GM18517 (cell line): Measurements from ENCODE around the gene MAP3K14.
"Not testable (repeated sequence)": the region's sequence is repeated elsewhere in the genome, so short reads cannot be mapped to it uniquely, and the experiment has no call there.

Source experiments
- ATAC-seq: cut with Tn5 transposase; IDR thresholded peaks from one replicate; pipeline ENCODE4 v1.9.1; 2021; ENCODE audit warnings: mild to moderate bottlenecking, moderate library complexity; ENCODE audit not compliant: unreplicated experiment

Gene MAP3K14

DNA sequence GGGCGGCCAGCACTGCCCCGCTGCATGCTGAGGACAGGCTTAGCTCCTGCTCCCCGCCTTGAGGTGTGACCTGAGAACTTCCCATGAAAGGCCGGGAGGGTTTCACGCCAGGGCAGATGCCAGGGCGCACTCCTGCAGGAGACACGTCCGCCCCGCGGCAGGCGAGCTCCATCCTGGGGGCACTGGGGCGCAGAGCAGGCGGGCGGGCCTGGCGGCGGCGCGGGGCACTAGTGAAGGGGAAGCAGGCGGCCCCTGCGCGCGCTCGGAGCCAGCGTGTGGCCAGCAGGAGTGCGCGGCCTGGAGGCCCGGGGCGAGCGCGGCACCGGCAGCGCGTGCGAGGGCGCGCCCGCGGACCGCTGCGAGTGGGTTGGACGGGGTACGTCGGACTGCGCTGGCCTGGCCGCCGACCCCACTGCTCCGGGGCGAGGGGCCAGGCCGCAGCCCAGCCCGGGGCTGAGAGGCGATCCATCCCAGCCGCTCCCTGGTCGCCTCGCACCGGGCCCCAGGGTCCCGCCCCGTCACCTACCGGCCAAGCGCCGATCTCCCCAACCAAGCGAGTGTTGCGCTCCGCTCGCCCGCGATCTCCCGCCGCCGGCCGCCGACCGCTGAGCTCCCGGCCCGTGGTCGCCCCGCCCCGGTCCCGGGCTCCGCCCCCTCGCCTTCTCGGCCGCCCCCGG, at the start of gene MAP3K14:
Gene MAP3K14 (minus strand): TSS at position 587 of the 677 bp plus-strand sequence. CDS start 26,275 bp downstream, outside the sequence.
- ATAC-seq: no peak

DNA sequence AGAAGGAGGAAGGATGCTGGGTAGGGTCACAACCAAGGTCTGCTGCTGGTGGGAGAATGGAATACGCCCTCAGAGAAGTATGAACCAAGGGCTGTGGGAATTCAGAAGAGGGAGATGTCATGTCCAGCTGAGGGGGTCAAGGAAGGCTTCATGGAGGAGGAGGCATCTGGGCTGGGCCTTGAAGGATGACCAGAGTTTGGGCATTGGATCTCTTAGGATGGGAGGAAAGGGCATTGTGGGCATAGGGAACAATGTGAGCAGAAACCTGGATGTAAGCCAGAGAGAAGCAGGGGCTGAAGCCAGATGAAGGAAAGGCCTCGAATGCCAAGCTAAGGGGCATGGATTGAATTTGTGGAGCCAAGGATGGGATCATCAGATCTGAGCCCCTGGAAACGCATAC, 49.2 kb upstream of the MAP3K14 start:
- no peak for ATAC-seq

DNA sequence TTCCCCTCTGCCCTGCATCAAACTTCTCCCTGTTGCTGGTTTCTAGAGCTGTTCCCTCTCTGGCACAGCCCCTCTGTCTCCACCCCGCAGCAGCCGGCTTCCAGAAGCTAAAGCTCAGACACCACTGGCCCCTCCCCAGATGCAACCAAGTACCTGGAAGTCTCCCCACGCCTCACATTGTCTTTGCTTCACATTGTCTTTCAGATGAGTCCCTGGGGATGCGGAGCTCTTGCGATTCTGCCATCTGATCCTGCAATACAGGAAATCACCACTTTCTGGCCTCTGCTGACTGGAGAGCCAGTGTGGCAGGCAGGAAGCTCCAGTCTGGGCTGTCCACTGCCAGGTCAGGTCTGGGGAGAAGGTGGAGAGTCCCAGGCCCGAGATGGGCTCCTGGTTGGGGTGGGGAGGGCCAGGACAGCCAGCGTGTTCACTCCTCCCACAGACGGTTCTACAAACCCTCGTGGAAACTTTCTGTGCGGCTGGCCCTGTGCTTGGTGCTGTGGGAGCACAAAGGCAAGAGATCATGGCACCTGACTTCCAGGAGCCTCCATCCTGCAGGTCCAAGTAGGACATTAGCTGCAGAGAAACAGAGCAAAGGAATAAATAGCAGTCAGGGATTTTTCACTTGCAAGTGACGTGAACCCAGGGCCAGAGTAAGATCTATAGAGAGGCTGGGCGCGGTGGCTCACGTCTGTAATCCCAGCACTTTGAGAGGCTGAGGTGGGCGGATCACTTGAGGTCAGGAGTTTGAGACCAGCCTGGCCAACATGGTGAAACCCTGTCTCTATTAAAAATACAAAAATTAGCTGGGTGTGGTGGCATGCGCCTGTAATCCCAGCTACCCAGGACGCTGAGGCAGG, 47.9 kb upstream of the MAP3K14 start:
- ATAC-seq: no peak

DNA sequence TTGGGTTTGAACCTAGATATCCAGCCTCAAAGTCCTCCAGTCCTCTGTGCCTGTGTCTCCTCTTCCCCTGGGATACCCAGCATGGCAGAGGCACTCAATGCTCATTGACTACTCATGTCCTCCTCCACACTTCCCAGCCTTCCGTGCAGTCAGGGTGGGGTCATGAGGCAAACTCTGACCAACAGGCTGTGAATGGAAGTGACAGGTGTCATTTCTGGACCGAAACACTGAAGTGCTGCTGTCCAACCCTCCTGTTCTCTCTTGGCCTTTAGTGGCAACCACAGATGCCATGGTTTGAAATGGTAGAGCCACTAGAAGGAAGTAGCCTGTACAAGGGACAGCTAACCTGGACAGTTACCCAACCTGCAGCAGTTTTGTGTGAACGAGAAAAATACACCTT, 46.7 kb upstream of the MAP3K14 start:
- ATAC-seq: no peak

DNA sequence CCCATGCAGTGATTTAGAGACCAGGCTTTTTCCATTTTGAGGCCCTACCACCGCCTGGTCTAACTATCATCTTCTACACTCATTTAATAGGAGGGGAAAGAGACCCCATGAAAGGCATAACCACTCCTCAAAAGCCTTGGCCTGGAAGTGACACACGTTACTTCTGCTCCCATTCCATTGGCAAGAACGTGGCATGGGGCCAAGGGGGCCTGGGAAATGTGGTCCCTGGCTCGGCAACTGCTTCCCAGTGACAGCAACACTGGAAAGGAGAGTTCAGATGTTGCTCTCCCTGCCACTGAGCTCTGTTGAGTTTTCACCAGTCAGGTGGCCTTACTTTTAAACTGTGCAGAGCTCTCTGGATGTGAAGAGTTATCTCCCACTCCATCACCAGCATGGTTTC, 45.2 kb upstream of the MAP3K14 start:
- no peak for ATAC-seq

DNA sequence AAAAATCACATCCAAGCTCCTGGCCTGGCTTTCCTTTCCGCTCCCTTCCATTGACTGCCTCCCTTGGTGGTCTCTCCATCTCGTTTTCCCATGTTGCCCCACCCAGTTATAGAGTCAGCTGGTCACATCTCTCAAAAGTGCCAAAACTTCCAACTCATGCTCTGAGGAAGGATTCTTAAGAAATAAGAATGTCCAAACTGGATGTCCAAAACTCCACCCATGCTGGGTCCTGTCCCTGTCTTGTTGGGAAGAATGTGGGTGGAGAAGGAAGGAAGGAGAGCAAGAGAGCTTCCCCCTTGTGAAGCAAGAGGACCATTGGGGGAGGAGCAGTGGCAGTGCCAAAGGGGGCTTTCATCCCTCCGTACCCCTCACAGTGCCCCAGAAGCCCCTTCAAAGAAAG, 44.6 kb upstream of the MAP3K14 start:
- no peak for ATAC-seq

DNA sequence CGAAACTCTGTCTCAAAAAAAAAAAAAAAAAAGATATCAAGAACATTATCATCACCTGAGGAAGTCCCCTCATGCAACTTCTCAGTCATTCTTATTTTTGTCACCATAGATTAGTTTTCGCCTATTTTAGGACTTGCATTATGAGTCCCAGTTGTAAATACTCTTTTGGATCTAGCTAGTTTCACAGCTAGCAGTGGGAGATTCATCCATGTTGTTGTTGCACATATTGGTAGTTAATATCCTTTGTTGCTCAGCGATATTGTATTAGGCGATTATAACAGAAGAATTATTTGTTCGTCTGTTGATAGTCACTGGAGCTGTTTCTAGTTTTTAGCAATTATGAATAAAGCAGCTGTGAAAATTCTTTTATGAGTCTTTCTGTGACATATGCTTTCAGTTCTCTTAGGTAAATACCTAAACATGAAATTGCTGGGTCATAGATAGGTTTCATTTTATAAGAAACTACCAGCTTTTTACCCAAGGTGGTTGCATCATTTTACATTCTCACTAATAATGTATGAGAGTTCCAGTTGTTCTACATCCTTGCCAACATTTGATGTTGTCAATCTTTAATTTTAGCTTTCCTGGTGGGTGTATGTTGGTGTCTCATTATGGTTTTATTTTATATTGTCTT, 40.7 kb upstream of the MAP3K14 start:
- no peak for ATAC-seq

DNA sequence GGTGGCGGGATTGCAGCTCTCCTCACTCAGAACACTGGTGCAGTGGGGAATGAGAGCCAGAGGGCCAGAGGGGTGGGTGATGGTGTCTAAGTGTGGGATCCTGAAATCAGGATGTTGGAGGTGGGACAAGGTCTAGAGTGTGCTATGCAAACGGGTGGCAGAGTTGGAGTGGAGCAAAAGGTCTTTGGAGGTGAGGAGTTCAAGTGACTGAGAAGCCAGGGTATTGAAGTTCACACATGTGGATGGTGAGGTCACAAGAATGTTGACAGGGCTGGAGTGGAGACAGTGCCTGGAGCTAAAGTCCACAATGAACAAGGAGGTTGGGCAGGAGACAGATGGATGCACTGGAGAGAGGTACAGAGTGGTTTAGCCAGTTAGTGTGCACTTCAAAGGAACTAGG, 38.3 kb upstream of the MAP3K14 start:
- no peak for ATAC-seq

DNA sequence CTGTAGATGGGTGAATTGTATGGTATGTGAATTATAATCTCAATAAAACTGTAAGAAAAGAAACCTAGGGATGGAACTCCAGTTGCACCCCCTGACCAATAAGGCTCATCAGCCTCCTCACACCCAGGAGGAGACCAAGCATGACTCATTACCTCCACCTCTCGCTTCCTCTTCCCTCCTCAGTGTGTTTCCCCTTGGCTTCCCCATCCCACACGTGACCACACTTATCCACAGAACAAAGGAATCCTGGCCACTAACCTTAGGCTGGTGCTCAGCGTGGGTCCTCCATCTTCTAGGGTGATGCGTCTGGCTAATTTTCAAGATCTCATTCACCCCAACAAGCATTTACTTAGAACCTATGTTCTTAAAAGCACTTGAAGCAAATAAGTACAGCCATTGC, 36.2 kb upstream of the MAP3K14 start:
- ATAC-seq: no peak

DNA sequence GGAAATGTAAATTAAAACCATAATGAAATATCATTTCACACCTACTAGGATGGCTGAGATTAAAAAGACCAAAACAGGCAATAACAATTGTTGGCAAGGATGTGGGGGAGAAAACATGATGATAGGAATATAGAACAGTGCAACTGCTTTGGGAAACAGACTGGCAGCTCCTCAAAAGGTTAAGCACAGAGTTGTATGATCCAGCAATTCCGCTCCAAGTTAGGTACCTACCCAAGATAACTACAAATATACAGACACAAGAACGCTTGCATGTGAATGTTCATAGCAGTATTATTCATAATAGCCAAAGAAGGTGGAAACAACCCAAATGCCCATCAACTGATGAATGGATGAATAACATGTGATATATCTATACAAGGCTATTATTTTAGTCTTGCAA, 35.0 kb upstream of the MAP3K14 start:
- no peak for ATAC-seq

DNA sequence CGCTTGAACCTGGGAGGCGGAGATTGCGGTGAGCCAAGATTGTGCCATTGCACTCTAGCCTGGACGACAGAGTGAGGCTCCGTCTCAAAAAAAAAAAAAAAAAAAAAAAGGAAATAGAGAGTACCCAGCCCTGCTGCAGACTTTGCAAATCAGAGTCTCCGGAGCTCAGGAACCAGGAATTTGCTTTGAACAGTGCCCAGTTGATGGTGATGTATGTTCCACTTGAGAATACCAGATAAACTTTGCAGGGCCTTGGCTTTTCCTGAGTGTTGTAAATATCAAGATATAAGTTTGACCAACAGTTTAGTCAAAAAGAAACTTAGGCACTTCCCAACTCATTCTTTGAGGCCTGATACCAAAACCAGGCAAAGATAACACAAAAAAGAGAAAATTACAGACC, 30.6 kb upstream of the MAP3K14 start:
- ATAC-seq: no peak

DNA sequence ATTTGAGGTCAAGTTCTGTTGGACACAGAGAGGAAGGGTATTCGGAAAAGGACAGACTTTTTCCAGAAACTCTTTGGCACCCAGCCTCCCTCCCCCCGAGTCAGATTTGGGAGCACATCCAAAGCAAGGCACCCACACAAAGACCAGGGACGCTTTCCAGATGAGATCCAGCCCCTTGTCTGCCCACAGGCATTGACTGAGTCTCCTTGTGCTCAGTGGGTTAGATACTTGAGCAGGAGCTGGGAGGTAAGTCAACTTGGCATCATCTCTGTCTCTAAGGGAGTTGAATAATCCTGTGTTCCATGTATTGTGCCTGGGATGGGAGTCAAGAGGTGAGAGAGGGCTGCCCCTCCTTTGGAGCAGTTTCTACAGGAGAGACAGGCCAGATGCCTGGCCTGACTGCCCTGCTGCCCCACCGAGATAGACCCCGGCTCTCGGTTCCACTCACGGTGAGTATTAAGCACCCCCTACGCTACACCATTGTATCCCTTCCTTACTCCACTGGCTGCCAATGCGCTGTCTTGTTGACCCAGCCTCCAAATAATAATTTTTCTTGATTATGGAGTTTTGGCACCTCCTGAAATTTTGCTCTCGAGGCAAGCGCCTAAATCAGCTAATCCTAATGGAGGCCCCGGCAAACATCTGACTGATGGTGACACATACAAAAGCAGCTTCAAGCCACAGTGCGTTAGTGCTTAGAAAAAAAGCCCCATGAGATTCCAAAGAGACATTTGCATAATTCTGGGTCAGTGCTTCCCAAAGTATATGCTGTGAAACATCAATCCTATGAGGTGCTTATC, 29.6 kb upstream of the MAP3K14 start:
- ATAC-seq: no peak

DNA sequence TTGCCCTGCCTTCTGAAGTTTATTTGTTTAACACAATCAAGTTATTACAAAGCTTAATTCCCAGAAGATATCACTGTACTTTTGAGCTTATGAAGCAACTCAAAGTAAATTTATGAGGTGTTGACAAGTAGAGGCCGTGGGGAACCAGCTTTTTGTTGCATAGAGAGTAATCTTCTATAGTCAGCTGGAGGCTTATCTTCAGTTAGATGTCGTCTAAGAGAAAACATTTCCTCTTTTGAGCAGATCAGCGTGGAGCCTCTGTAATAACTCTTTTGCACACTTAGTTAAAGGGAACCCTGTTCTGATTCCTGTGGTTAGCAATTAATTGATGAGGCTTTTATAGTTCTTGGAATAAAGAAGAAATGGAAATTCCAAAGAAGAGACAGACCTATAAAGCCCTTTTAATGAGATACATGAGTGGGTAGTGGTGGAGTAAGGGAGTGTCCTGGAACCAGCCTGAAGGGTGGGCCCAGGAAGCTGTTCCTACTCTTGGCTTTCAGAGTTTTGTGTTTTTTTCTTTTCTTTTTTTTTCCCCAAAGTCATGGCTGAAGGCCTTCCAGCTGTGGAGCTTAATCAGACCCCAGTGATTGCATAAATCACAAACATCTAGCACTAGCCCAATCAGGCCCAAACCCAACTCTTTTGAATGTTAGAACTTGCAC, 28.9 kb upstream of the MAP3K14 start:
- ATAC-seq: no peak

DNA sequence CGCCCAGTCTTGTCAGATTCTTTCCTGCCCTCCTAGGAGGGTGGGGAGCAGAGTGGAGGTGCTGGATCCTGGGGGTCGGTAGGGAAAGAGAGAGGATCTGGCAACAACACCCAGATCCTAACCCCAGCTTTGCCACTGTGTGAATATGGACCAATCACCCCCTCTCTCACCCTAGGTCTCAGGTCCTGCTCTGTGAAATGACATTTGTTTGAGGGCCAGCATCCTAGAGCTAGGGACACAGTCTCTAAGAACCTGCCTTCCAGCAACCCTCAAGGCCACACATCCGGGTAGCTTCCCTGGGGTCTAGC, 28.4 kb upstream of the MAP3K14 start:
- no peak for ATAC-seq

DNA sequence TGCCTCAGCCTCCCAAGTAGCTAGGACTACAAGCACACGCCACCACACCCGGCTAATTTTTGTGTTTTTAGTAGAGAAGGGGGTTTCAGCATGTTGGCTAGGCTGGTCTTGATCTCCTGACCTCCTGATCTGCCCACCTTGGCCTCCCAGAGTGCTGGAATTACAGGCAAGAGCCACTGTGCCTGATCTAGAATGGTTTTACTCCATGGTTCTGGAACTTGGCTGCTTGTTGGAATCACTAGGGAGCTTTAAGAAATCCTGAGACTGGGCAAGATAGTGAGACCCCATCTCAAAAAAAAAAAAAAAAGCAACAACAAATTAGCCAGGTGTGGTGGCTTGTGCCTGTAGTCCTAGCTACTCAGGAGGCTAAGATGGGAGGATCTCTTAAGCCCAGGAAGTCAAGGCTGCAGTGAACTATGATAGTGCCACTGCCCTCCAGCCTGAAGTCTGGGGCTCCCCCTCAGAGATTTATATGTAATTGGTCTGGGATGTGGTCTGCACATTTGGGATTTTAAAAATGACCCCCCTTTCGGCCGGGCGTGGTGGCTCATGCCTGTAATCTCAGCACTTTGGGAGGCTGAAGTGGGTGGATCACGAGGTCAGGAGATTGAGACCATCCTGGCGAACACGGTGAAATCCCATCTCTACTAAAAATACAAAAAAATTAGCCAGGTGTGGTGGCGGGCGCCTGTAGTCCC, 27.3 kb upstream of the MAP3K14 start:
- ATAC-seq: not testable (repeated sequence)

DNA sequence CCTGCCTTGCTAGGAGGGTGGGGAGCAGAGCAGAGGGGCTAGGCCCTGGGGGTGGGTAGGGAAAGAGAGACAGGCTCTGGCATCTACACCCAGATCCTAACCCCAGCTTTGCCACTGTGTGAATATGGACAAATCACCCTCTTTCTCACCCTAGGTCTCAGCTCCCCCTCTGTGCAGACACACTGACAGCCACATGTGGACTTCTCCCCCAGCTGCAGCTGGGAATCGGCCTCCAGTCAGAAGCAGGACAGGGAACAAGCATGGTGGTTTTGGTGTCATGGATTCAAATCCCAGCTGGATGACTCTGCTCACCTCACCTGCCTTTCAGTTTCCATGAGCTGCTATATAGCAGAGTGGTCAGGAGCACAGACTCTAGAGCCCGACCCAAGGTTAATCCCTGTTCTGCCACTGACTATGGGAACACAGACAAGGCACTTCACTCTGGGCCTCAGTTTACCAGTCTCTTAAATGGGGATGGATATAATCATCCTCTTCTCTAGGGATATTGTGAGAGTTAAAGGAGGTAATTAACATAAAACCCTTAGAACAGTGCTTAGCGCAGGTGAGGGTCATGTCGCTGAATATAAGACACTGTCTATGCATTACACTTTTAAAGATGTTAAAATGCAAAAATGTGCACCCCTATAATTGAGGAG, 26.2 kb upstream of the MAP3K14 start:
- no peak for ATAC-seq

DNA sequence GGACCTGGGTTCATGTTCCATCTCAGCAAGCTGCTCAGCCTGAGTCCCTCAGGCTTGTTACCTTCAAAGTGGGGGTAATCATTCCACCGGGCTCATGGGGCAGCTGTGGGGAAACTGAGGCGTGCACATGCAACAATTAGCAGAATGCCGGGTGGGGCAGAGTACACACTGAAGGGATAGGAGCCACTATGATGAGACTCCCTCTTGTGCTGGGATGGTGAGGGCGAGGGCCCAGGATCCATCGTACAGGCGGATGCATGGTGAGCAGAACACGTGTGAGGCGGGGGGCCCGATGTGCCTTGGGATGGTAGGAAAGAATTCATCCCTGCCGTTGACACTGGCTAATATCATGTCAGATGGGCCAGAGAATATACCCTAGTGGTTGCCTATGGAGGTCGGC, 25.5 kb upstream of the MAP3K14 start:
- ATAC-seq: no peak

DNA sequence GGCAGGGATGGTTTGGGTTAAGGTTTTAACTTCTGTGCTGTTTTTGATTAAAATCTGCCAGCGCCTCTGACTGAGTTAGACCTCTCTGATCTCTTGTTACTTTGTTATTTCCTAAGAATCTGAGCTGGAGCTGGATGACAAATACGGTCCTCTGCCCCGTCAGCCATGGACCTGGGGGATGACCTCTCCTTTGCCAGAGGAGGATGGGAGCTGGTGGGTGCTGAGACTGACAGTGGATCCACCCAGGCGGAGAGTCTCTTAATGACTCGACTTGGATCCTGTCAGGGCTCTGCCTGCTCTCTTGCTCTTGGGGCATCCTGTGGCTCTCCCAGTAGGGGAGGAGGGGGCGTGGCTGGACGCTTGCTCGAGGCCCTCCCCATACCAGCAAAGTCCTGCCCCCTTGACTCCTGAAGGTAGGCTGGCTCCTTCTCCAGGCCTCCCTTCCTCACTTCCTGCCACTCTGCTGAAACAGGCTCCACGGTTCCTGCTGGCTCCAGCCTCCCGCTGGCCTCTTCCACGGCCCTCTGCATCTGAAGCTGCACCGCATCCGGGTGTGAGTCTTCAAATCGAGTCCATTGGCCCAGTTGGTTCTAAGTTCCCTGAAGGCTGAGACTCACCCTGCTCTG, 24.8 kb upstream of the MAP3K14 start:
- ATAC-seq: no peak
